CD4-positive, alpha-beta T cell (primary cell): ENCODE measurements around the gene PNMT. TPM values are rescaled to one million over a fixed set of nuclear protein-coding genes. Genes with fewer than 3 reads are reported as not detected.

Experiments used
- ATAC-seq: fragments of 200-7000 bp; cut with Tn5 transposase; one replicate; pipeline ENCODE4 v1.10.0; 2022; ENCODE audit warnings: mild to moderate bottlenecking; ENCODE audit not compliant: poor library complexity
- CTCF ChIA-PET: fragments of 350-600 bp; sonication (Branson Sonifier 250); formaldehyde crosslinking; loops from one replicate; lab custom pipeline; 2021; ENCODE audit warnings: antibody characterized with exemption, inconsistent platforms; lab: Charles Lee
- POLR2A ChIA-PET: fragments of 350-600 bp; sonication (Branson Sonifier 250); formaldehyde crosslinking; loops from one replicate; lab custom pipeline; 2021; ENCODE audit warnings: antibody characterized with exemption, inconsistent platforms; lab: Charles Lee
- DNase-seq, 14 experiments: peaks; one replicate each; pipeline ENCODE4 v3.0.0-alpha.2; 2013 to 2020; ENCODE audit warnings: mixed read lengths in 2 of 14
- H3K27ac ChIP-seq, 2 donors: one replicate each; pipeline versions ENCODE4 v1.5.1 to v1.7.0; 2013; ENCODE audit warnings: low read length in 2 of 2, low read depth in 1 of 2, mild to moderate bottlenecking in 1 of 2
- H3K27me3 ChIP-seq, 2 experiments: 1 replicate in 1 of 2; 2 replicates in 1 of 2; pipeline versions ENCODE4 v1.6.1 to v1.7.0; 2013; ENCODE audit warnings: low read length in 2 of 2, control low read depth in 1 of 2, mild to moderate bottlenecking in 1 of 2, moderate library complexity in 1 of 2; ENCODE audit not compliant: insufficient read depth in 2 of 2, control insufficient read depth in 1 of 2
- H3K36me3 ChIP-seq: one replicate; pipeline ENCODE4 v1.6.1; 2013; ENCODE audit warnings: low read length, control low read depth; ENCODE audit not compliant: insufficient read depth
- H3K4me1 ChIP-seq: one replicate; pipeline ENCODE4 v1.6.1; 2013; ENCODE audit warnings: low read length, control low read depth; ENCODE audit not compliant: insufficient read depth
- H3K4me3 ChIP-seq: one replicate; pipeline ENCODE4 v1.5.1; 2013; ENCODE audit warnings: mild to moderate bottlenecking, low read length, moderate library complexity
- H3K9me3 ChIP-seq, 2 experiments: 1 replicate in 1 of 2; 2 replicates in 1 of 2; pipeline versions ENCODE4 v1.6.1 to v1.7.0; 2013; ENCODE audit warnings: low read length in 2 of 2, mild to moderate bottlenecking in 2 of 2, control low read depth in 1 of 2, moderate library complexity in 1 of 2; ENCODE audit not compliant: control insufficient read depth in 1 of 2, insufficient read depth in 1 of 2
- H3K27ac Mint-ChIP-seq: one replicate; pipeline ENCODE4 v1.8.0; 2020; ENCODE audit warnings: mixed read lengths
- H3K27me3 Mint-ChIP-seq: one replicate; pipeline ENCODE4 v1.8.0; 2021; ENCODE audit warnings: mixed read lengths
- H3K36me3 Mint-ChIP-seq: one replicate; pipeline ENCODE4 v1.8.0; 2021; ENCODE audit warnings: low read depth, mixed read lengths
- H3K4me1 Mint-ChIP-seq: one replicate; pipeline ENCODE4 v1.8.0; 2021; ENCODE audit warnings: low read depth, mixed read lengths
- H3K4me3 Mint-ChIP-seq: one replicate; pipeline ENCODE4 v1.8.0; 2020; ENCODE audit warnings: mild to moderate bottlenecking, mixed read lengths
- H3K9me3 Mint-ChIP-seq: one replicate; pipeline ENCODE4 v1.8.0; 2020; ENCODE audit warnings: mixed read lengths
- intact Hi-C, 2 experiments: fragments of 100-400 bp; cut with DNase I in 1 of 2; cut with micrococcal nuclease in 1 of 2; formaldehyde crosslinking; loops; one replicate each; pipeline versions ENCODE4 v1.15.1 to v1.9.0; 2023 to 2025; cut with DNase I, micrococcal nuclease
- total RNA-seq, 174 experiments: library from RNA in 2 of 174; stranded (reverse) in 2 of 174; gene quantifications; one replicate each; pipeline ENCODE4 v1.2.3 and lab custom pipeline; 2021 to 2026
- TF ChIP-seq, protein P1 (sequence below): fragments of 200-600 bp; IDR thresholded peaks from one replicate; pipeline ENCODE4 v1.8.0; 2022; ENCODE audit warnings: antibody characterized with exemption, mild to moderate bottlenecking

The PNMT gene
- total RNA-seq, 2 experiments from 2014 or later = 0.47 TPM; not detected in 1

- Histone ChIP-seq H3K36me3 (peaks cover 46% of the 10 kb centered on the region), H3K4me1 (peaks cover 36% of the 10 kb centered on the region)
These were observed 5.5 kb upstream of the PNMT start for GRCh38 chr17:39662551-39663339.

GRCh38 chr17:39663340-39663687, 4.9 kb upstream of the PNMT start:
- peaks cover 52% of the 10 kb centered on the region for H3K36me3 Mint-ChIP-seq
- POLR2A ChIA-PET = no interaction called here
- no peak overlapping the region for H3K27ac Mint-ChIP-seq
- peaks cover 22% of the 10 kb centered on the region for H3K4me1 Mint-ChIP-seq
- Histone ChIP-seq H3K27ac (no peak overlapping the region), H3K4me1 (peaks cover 39% of the 10 kb centered on the region), H3K9me3 (no peaks in the 10 kb centered on the region), H3K4me3 (no peak overlapping the region), H3K27me3 (peaks cover 0 to 16% of the 10 kb centered on the region in 2 experiments), H3K36me3 (peaks cover 40% of the 10 kb centered on the region)
- intact Hi-C loops = no loop called here
- DNase-seq = no peak
- no peaks in the 10 kb centered on the region for H3K9me3 Mint-ChIP-seq
- H3K27me3 Mint-ChIP-seq = peaks cover 18% of the 10 kb centered on the region
- H3K4me3 Mint-ChIP-seq = no peak overlapping the region
- no peak for ATAC-seq
- CTCF ChIA-PET = interaction anchor here (1.1 kb wide), 1 partner anchor 9 kb away, joined by 3 read pairs; no protein-coding TSS in a partner anchor
- TF ChIP-seq, protein P1, sequence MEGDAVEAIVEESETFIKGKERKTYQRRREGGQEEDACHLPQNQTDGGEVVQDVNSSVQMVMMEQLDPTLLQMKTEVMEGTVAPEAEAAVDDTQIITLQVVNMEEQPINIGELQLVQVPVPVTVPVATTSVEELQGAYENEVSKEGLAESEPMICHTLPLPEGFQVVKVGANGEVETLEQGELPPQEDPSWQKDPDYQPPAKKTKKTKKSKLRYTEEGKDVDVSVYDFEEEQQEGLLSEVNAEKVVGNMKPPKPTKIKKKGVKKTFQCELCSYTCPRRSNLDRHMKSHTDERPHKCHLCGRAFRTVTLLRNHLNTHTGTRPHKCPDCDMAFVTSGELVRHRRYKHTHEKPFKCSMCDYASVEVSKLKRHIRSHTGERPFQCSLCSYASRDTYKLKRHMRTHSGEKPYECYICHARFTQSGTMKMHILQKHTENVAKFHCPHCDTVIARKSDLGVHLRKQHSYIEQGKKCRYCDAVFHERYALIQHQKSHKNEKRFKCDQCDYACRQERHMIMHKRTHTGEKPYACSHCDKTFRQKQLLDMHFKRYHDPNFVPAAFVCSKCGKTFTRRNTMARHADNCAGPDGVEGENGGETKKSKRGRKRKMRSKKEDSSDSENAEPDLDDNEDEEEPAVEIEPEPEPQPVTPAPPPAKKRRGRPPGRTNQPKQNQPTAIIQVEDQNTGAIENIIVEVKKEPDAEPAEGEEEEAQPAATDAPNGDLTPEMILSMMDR = no peak

More at GRCh38 chr17:39662551-39663339, 5.5 kb upstream of the PNMT start:
- TF ChIP-seq, protein P1 = no peak
- no peak for ATAC-seq
- no peak overlapping the region for H3K27ac ChIP-seq
- peaks cover 58% of the 10 kb centered on the region for H3K36me3 Mint-ChIP-seq
- peaks cover 17% of the 10 kb centered on the region for H3K27me3 Mint-ChIP-seq
- CTCF ChIA-PET = no interaction called here
- H3K4me3 ChIP-seq = no peak overlapping the region
- no peaks in the 10 kb centered on the region for H3K9me3 Mint-ChIP-seq
- H3K4me3 Mint-ChIP-seq = no peak overlapping the region
- H3K27me3 ChIP-seq = peaks cover 0 to 16% of the 10 kb centered on the region in 2 experiments
- peaks cover 27% of the 10 kb centered on the region for H3K4me1 Mint-ChIP-seq
- no peak for DNase-seq
- H3K27ac Mint-ChIP-seq = no peak overlapping the region
- intact Hi-C loops = no loop called here
- no peaks in the 10 kb centered on the region for H3K9me3 ChIP-seq
- POLR2A ChIA-PET = no interaction called here

DNA sequence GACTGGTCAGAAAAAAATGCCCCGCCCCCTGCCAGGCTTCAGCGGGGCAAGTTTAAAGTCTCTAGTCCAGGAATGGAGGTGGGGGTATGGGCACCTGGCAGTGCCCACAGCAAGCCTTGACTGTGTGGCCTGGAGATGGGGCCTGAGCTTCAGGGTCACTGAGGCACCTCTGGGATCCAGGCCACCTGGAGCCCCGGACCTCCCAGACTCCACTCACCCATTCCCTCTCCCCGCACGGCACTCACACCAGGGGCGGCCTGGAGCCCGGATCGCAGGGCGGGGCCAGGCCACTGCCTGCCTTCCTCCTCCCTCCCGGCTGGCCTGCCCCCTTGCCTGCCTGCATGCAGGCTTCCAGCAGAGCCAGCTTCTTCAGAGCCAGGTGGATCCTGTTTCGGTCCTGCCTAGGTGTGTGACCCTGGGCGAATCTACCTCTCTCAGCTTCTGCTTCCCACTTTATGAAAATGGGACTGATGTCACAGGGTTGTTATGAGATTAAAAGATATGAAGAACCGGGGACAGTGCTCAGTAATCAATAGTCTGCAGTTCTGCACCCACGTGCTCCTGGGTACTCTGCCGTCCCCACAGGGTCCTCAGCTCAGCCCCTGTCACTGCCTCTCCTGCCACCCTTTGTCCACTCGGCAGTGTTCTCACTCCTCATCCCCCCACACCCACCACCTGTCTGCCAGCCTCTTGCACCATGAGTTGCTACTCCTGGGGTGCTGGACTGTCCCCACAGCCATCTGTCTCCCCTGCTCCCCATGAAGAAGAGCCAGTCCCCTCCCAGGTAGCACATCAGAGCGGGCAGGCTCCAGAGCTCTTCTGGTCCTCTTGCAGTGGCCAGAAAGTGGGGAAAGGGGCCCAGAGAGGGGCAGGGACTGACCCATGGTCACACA, 4.3 kb upstream of the PNMT start:
- Mint-ChIP-seq H3K27me3 (peaks cover 24% of the 10 kb centered on the region), H3K4me3 (peak overlapping the region; percentile 11), H3K27ac (no peak overlapping the region), H3K36me3 (peaks cover 46% of the 10 kb centered on the region), H3K4me1 (peaks cover 22% of the 10 kb centered on the region), H3K9me3 (no peaks in the 10 kb centered on the region)
- TF ChIP-seq, protein P1 = no peak
- POLR2A ChIA-PET = no interaction called here
- DNase-seq (no peak), ATAC-seq (no peak)
- no peak overlapping the region for H3K4me3 ChIP-seq
- H3K27me3 ChIP-seq = peaks cover 0 to 21% of the 10 kb centered on the region in 2 experiments
- H3K9me3 ChIP-seq = no peaks in the 10 kb centered on the region
- intact Hi-C loops = no loop called here
- H3K36me3 ChIP-seq = peaks cover 34% of the 10 kb centered on the region
- peaks cover 39% of the 10 kb centered on the region for H3K4me1 ChIP-seq
- CTCF ChIA-PET = interaction anchor here (1.1 kb wide), 1 partner anchor 10 kb away, joined by 3 read pairs; no protein-coding TSS in a partner anchor
- no peak overlapping the region for H3K27ac ChIP-seq
